ENCODE data around the gene SMARCC1. TPM values are rescaled to one million over a fixed set of nuclear protein-coding genes. Genes with fewer than 3 reads are reported as not detected.

The SMARCC1 gene
- total RNA-seq, 1 experiment from 2014 or later: 168 TPM

GRCh38 chr3:47581835-47582234 is 199.9 kb downstream of the SMARCC1 start (continued):
- no peak for TF ChIP-seq POLR2A (IDR thresholded peaks at IDR 0.05; ENCODE audit: borderline replicate concordance, extremely low read depth, insufficient read depth, insufficient read length)

GRCh38 chr3:47581422-47581821 is 200.3 kb downstream of the SMARCC1 start:
- H3K27me3 ChIP-seq (ENCODE audit: insufficient read depth, low read length): no peaks in the 10 kb centered on the region
- H2AFZ ChIP-seq (ENCODE audit: low read depth, low read length, poor library complexity, severe bottlenecking): no peak overlapping the region
- CTCF ChIA-PET: no interaction called here
- H3K4me1 ChIP-seq (ENCODE audit: control insufficient read depth in 1 of 2, insufficient read depth in 2 of 2, low read length in 2 of 2): peaks cover 0 to 4% of the 10 kb centered on the region in 2 experiments; a peak in 1 of 4 replicates
- no peaks in the 10 kb centered on the region for H3K9me3 ChIP-seq (ENCODE audit: control insufficient read depth in 1 of 2, insufficient read depth in 1 of 2, low read depth in 1 of 2, low read length in 2 of 2)
- DNase-seq (ENCODE audit: low read depth, low spot score): no peak
- no peaks in the 10 kb centered on the region for H3K79me2 ChIP-seq (ENCODE audit: insufficient read depth, low read length)
- no TSS peak for BruUV-seq (replicated peaks)
- POLR2A ChIA-PET: no interaction called here
- H3K36me3 ChIP-seq (ENCODE audit: control insufficient read depth in 1 of 2, insufficient read depth in 2 of 2, low read length in 2 of 2): peaks cover 0 to 10% of the 10 kb centered on the region in 2 experiments; a peak in 2 of 4 replicates
- RAD21 ChIA-PET (ENCODE audit: low non-redundant PET in 1 of 2, low total read pairs in 2 of 2, uncharacterized antibody in 2 of 2, unreplicated experiment in 2 of 2): no interaction called here
- intact Hi-C loops (cut with micrococcal nuclease): no loop called here
- H3K27ac ChIP-seq (ENCODE audit: low read depth, low read length): no peak overlapping the region
- H4K20me1 ChIP-seq (ENCODE audit: insufficient read depth): no peaks in the 10 kb centered on the region
- no peak overlapping the region for H3K4me2 ChIP-seq (ENCODE audit: low read length)
- no peak overlapping the region for H3K9ac ChIP-seq (ENCODE audit: low read length)
- no peaks in the 10 kb centered on the region for H3K9me2 ChIP-seq (ENCODE audit: insufficient read depth)
- H3K4me3 ChIP-seq (replicated peaks in 1 of 2; ENCODE audit: low read depth in 1 of 2, low read length in 2 of 2): no peak overlapping the region
- TF ChIP-seq ATF3 (IDR thresholded peaks at IDR 0.05): no peak
- no peak for TF ChIP-seq SRF (IDR thresholded peaks at IDR 0.05; ENCODE audit: low read depth)
- no peak for TF ChIP-seq POLR2AphosphoS5 (IDR thresholded peaks at IDR 0.05; ENCODE audit: low read depth, low read length)
- no peak for TF ChIP-seq SP1 (IDR thresholded peaks at IDR 0.05; ENCODE audit: low read depth)
- TF ChIP-seq ZBTB33 (IDR thresholded peaks at IDR 0.05; ENCODE audit: extremely low read depth, insufficient replicate concordance, low read length): no peak
- no peak for TF ChIP-seq CEBPB (IDR thresholded peaks at IDR 0.05; ENCODE audit: low read depth)
- no peak for TF ChIP-seq EGR1 (IDR thresholded peaks at IDR 0.05; ENCODE audit: low read depth)
- TF ChIP-seq CTCF (IDR thresholded peaks at IDR 0.05 in 2 of 3, conservative IDR thresholded peaks at IDR 0.05 in 1 of 3; ENCODE audit: borderline replicate concordance in 1 of 3, insufficient read depth in 1 of 3, low read depth in 2 of 3, low read length in 2 of 3): no peak
- TF ChIP-seq REST (IDR thresholded peaks at IDR 0.05; ENCODE audit: low read depth): no peak
- no peak for TF ChIP-seq RAD21 (IDR thresholded peaks at IDR 0.05; ENCODE audit: low read depth)
- TF ChIP-seq EZH2 (IDR thresholded peaks at IDR 0.05): no peak
- no peak for TF ChIP-seq ELF1 (IDR thresholded peaks at IDR 0.05; ENCODE audit: borderline replicate concordance, low read depth)
- no peak for TF ChIP-seq TCF7L2 (IDR thresholded peaks at IDR 0.05; ENCODE audit: borderline replicate concordance, extremely low read depth, insufficient read depth, insufficient read length)
- TF ChIP-seq CBX3 (IDR thresholded peaks at IDR 0.05; ENCODE audit: low read depth): no peak
- TF ChIP-seq FOSL1 (IDR thresholded peaks at IDR 0.05; ENCODE audit: low read depth): no peak
- no peak for TF ChIP-seq YY1 (IDR thresholded peaks at IDR 0.05; ENCODE audit: extremely low read depth, insufficient replicate concordance, low read depth, low read length)
- no peak for TF ChIP-seq ZFX (IDR thresholded peaks at IDR 0.05)
- no peak for TF ChIP-seq ZNF274 (IDR thresholded peaks at IDR 0.05; ENCODE audit: low read depth, low read length)
- TF ChIP-seq EZH2phosphoT487 (IDR thresholded peaks at IDR 0.05; ENCODE audit: borderline replicate concordance): no peak
- no peak for ATAC-seq
